Muscle layer of duodenum (tissue), 2 donors: ENCODE measurements around the gene RP9.
"Not testable (repeated sequence)": the region's sequence is repeated elsewhere in the genome, so short reads cannot be mapped to it uniquely, and the experiment has no call there.

ENCODE experiments used
- H3K27ac ChIP-seq: one replicate; pipeline ENCODE4 v1.7.0; 2013; ENCODE audit warnings: mild to moderate bottlenecking, low read length
- H3K27me3 ChIP-seq: one replicate; pipeline ENCODE4 v1.7.0; 2013; ENCODE audit warnings: low read depth, mild to moderate bottlenecking, control low read depth, low read length
- H3K36me3 ChIP-seq, 2 donors: one replicate each; pipeline ENCODE4 v1.7.0; 2013; ENCODE audit warnings: low read length in 2 of 2, control low read depth in 1 of 2, mild to moderate bottlenecking in 1 of 2; ENCODE audit not compliant: insufficient read depth in 2 of 2, control insufficient read depth in 1 of 2
- H3K4me1 ChIP-seq, 2 donors: one replicate each; pipeline ENCODE4 v1.7.0; 2013; ENCODE audit warnings: low read length in 2 of 2, mild to moderate bottlenecking in 2 of 2, control low read depth in 1 of 2, moderate library complexity in 1 of 2; ENCODE audit not compliant: insufficient read depth in 2 of 2, control insufficient read depth in 1 of 2
- H3K4me3 ChIP-seq, 2 donors: one replicate each; pipeline ENCODE4 v1.7.0; 2013; ENCODE audit warnings: low read length in 2 of 2, low read depth in 1 of 2, mild to moderate bottlenecking in 1 of 2
- H3K9me3 ChIP-seq, 2 donors: one replicate each; pipeline ENCODE4 v1.7.0; 2013; ENCODE audit warnings: low read length in 2 of 2, control low read depth in 1 of 2, mild to moderate bottlenecking in 1 of 2; ENCODE audit not compliant: control insufficient read depth in 1 of 2
- donor health status: healthy.

The RP9 gene

GRCh38 chr7:33100770-33101169 lies 8.4 kb downstream of the RP9 start:
- peaks cover 0 to 8% of the 10 kb centered on the region in 2 donors for H3K4me1 ChIP-seq
- peaks cover 47 to 58% of the 10 kb centered on the region in 2 donors for H3K36me3 ChIP-seq
- no peak overlapping the region for H3K27ac ChIP-seq
- no peak overlapping the region for H3K4me3 ChIP-seq
- no peaks in the 10 kb centered on the region for H3K27me3 ChIP-seq
- no peaks in the 10 kb centered on the region for H3K9me3 ChIP-seq

GRCh38 chr7:33099154-33099940 lies 9.9 kb downstream of the RP9 start:
- H3K36me3 ChIP-seq, result peaks cover 49 to 66% of the 10 kb centered on the region in 2 donors
- H3K4me1 ChIP-seq, result peaks cover 0 to 5% of the 10 kb centered on the region in 2 donors
- H3K27me3 ChIP-seq, result no peaks in the 10 kb centered on the region
- H3K27ac ChIP-seq, result no peak overlapping the region
- H3K9me3 ChIP-seq, result no peaks in the 10 kb centered on the region
- no peak overlapping the region for H3K4me3 ChIP-seq

GRCh38 chr7:33094745-33095275 lies 14.4 kb downstream of the RP9 start:
- not testable (repeated sequence) for H3K27ac ChIP-seq, H3K9me3 ChIP-seq, H3K4me1 ChIP-seq, H3K4me3 ChIP-seq, H3K27me3 ChIP-seq
- H3K36me3 ChIP-seq, result peaks cover 31 to 47% of the 10 kb centered on the region in 2 donors

- Histone ChIP-seq H3K27ac (no peak overlapping the region), H3K9me3 (no peaks in the 10 kb centered on the region), H3K36me3 (peaks cover 29 to 32% of the 10 kb centered on the region in 2 donors), H3K4me1 (no peaks in the 10 kb centered on the region), H3K4me3 (no peak overlapping the region), H3K27me3 (no peaks in the 10 kb centered on the region)
Measured at GRCh38 chr7:33093266-33093665, 15.9 kb downstream of the RP9 start.

GRCh38 chr7:33091641-33092191 lies 17.5 kb downstream of the RP9 start:
- H3K9me3 ChIP-seq, result no peaks in the 10 kb centered on the region
- H3K36me3 ChIP-seq, result peaks cover 15 to 22% of the 10 kb centered on the region in 2 donors
- no peaks in the 10 kb centered on the region for H3K4me1 ChIP-seq
- H3K27me3 ChIP-seq, result no peaks in the 10 kb centered on the region
- no peak overlapping the region for H3K27ac ChIP-seq
- no peak overlapping the region for H3K4me3 ChIP-seq

- Histone ChIP-seq H3K4me3 (no peak overlapping the region), H3K36me3 (peaks cover 9 to 17% of the 10 kb centered on the region in 2 donors), H3K9me3 (no peaks in the 10 kb centered on the region), H3K27ac (no peak overlapping the region), H3K27me3 (no peaks in the 10 kb centered on the region), H3K4me1 (no peaks in the 10 kb centered on the region)
Measured at GRCh38 chr7:33091111-33091531, 18.1 kb downstream of the RP9 start.

- Histone ChIP-seq H3K36me3 (peaks cover 3 to 4% of the 10 kb centered on the region in 2 donors), H3K9me3 (no peaks in the 10 kb centered on the region), H3K4me1 (no peaks in the 10 kb centered on the region), H3K27ac (no peak overlapping the region), H3K27me3 (no peaks in the 10 kb centered on the region), H3K4me3 (no peak overlapping the region)
Measured at GRCh38 chr7:33089142-33089541, 20.1 kb downstream of the RP9 start.

GRCh38 chr7:33087858-33088257 lies 21.3 kb downstream of the RP9 start:
- Histone ChIP-seq H3K4me3 (no peak overlapping the region), H3K27me3 (no peaks in the 10 kb centered on the region), H3K9me3 (no peaks in the 10 kb centered on the region), H3K4me1 (no peaks in the 10 kb centered on the region), H3K36me3 (no peaks in the 10 kb centered on the region), H3K27ac (no peak overlapping the region)

GRCh38 chr7:33087356-33087755 lies 21.8 kb downstream of the RP9 start:
- no peaks in the 10 kb centered on the region for H3K27me3 ChIP-seq
- H3K4me3 ChIP-seq, result no peak overlapping the region
- H3K36me3 ChIP-seq, result no peaks in the 10 kb centered on the region
- H3K9me3 ChIP-seq, result no peaks in the 10 kb centered on the region
- H3K4me1 ChIP-seq, result no peaks in the 10 kb centered on the region
- no peak overlapping the region for H3K27ac ChIP-seq

- no peak overlapping the region for H3K4me3 ChIP-seq
- H3K27ac ChIP-seq, result no peak overlapping the region
- H3K4me1 ChIP-seq, result no peaks in the 10 kb centered on the region
- no peaks in the 10 kb centered on the region for H3K27me3 ChIP-seq
- H3K36me3 ChIP-seq, result no peaks in the 10 kb centered on the region
- no peaks in the 10 kb centered on the region for H3K9me3 ChIP-seq
Measured at GRCh38 chr7:33079763-33080690, 29.2 kb downstream of the RP9 start.

- Histone ChIP-seq H3K36me3 (no peaks in the 10 kb centered on the region), H3K9me3 (no peaks in the 10 kb centered on the region), H3K27ac (no peak overlapping the region), H3K27me3 (no peaks in the 10 kb centered on the region), H3K4me1 (no peaks in the 10 kb centered on the region), H3K4me3 (no peak overlapping the region)
Measured at GRCh38 chr7:33079096-33079495, 30.1 kb downstream of the RP9 start.
